ENCODE data around the gene SOX4.
"Not testable (repeated sequence)": the region's sequence is repeated elsewhere in the genome, so short reads cannot be mapped to it uniquely, and the experiment has no call there.

SOX4 gene

DNA sequence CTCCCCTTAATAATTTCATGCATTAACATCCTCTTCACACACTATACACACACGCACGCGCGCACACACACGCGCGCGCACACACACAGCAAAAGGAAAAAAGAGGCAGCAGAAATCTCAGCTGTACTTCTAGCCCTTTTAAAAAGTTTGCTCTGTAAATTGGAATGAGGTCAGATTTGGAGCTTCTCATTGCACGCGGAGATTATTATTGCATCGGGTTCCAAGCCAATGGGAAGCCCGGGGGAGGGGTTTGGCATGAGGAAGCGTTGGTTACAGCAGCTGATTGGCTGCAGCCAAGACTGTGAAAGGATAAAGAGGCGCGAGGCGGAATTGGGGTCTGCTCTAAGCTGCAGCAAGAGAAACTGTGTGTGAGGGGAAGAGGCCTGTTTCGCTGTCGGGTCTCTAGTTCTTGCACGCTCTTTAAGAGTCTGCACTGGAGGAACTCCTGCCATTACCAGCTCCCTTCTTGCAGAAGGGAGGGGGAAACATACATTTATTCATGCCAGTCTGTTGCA is at the start of gene SOX4:
Gene SOX4 (plus strand): TSS at position 340 of the 515 bp plus-strand sequence. CDS start 784 bp downstream, outside the sequence.
- peak in 57 of 58 donors; percentile 16 to 93 (median 82) for DNase-seq

DNA sequence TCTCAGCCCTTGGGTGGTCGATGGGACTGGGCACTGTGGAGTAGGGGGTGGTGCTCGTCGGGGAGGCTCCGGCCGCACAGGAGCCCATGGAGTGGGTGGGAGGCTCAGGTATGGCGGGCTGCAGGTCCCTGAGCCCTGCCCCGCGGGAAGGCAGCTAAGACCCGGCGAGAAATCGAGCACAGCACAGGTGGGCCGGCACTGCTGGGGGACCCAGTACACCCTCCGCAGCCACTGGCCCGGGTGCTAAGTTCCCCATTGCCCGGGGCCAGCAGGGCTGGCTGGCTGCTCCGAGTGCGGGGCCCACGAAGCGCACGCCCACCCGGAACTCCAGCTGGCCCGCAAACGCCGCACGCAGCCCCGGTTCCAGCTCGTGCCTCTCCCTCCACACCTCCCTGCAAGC is 41.3 kb upstream of the SOX4 start:
- DNase-seq = not testable (repeated sequence)

DNA sequence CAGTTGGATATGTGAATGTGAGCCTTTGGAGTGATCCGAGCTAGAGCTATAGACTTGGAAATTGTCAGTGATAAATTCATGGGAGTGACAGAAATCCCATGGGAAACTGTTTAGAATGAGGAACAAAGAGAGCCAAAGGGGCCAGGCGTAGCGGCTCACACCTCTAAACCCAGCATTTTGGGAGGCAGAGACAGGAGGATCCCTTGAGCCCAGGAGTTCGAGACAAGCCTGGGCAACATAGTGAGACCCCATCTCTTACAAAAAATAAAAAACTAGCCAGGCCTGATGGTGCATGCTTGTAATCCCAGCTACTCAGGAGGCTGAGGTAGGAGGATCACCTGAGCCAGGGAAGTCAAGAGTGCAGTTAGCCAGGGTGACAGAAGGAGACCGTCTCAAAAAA is 39.3 kb upstream of the SOX4 start:
- DNase-seq = no peak

DNA sequence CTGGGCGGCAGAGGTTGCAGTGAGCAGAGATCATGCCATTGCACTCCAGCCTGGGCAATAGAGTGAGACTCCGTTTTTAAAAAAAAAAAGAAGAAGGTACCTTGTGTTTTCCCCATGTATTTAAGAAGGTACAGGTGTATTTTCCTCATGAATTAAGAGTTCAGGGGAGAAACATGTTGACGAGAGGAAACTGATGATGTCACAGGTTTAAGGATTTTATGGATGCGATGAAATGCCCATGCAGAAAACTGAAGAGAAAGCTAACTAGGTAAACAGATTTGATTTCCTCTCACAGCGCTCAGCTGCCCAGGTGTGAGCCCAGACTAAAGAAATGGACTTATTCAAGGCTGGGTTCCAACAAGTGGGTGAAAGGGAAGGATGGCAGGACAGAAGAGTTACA is 38.4 kb upstream of the SOX4 start:
- DNase-seq = no peak

DNA sequence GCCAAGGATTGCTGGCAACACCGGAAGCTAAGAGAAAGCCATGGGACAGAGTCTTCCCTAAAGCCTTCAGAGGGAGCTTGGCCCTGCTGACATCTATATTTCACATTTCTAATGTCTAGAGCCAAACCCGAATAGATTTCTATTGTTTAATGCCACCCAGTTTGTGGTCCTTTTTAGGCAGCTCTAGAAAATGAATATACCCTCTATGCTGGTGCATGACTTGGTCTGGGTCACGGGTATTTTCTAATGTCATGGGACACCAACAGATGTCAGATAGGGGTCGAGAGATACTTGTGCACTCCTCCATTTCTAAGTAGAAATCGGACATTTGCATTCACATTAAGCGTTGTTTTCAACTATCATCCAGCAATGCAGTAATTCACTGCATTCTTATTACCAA is 37.0 kb upstream of the SOX4 start:
- no peak for DNase-seq

DNA sequence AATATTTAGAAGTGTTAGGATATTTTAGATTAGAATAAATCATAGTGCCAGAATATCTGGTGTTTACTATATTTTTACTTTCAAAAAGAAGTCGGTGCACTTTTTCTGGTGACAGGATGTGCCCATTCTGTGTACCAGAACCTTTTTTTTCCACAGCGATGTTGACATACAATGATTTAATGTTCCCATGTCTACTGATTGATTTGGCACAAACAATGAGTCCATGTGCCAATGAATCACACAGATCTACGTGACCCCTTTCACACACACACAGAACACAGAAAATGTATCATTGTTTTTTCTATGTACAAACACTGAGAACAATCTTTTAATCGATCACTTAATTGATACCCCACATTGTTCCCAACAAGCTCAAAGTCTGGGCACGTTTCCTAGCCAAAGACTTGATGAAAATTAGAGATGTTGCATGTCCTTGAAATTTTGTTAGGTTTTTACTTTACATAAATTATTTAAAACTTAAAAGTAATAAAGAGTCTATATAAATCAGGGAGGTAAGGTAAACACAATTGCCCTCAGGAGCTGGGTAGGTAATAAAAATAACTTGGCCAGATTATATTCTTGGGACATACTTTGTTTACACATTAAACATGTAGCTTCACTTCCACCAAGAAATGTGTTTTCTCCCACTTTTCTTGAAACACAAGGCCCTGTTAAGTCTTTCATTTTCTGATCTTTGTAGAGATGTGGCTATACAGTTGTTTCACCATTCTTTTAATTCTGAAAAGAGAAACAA is 36.4 kb upstream of the SOX4 start:
- no peak for DNase-seq

DNA sequence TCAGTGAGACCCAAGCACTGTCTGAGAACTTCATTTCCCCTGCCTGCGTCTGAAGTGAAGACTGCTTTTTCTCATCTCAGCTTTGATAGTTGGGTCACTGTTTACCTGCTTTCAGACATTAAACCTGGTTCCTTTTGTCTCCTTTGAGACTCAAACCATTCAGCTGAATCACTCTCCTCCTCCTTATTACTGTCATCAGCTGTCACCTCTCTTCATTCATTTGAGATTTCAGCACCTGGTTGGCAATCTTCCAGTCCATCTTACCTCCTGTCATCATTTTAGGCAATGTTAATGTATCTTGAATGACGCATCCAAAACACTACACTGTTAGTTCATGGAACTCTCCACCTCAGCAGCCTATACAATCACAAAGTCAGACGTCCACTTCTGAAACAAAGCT is 34.3 kb upstream of the SOX4 start:
- no peak for DNase-seq

DNA sequence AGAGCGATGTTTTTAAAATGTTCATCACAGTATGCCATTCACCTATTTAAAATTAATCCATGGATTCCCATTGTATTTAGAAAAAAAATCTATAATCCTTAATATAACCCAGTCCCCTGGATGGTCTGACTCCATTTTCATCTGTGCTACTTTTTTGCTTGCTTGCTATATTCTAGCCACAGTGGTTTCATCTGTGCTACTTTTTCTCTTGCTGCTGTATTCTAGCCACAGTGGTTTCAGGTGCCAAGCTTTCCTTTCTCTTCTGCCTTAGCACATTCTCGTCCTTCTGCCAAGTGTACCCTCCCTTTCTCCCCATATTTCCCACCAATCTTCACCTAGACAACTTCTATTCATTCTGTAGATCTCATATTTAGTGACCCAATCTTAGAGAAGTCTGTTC is 33.3 kb upstream of the SOX4 start:
- no peak for DNase-seq

DNA sequence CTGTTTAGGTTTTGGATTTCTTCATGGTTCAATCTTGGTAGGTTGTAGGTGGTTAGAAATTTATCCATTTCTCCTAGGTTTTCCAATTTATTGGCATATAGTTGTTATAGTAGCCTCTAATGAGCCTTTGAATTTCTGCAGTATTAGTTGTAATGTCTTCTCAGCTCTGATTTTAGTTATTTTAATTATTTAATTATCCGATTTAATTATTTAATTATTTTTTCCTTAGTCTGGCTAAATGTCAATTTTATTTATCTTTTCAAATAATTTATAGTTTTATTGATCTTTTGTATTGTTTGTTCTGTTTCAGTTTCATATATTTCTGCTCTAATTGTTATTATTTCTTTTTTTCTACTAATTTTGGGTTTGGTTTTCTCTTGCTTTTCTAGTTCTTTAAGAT is 28.1 kb upstream of the SOX4 start:
- no peak for DNase-seq

DNA sequence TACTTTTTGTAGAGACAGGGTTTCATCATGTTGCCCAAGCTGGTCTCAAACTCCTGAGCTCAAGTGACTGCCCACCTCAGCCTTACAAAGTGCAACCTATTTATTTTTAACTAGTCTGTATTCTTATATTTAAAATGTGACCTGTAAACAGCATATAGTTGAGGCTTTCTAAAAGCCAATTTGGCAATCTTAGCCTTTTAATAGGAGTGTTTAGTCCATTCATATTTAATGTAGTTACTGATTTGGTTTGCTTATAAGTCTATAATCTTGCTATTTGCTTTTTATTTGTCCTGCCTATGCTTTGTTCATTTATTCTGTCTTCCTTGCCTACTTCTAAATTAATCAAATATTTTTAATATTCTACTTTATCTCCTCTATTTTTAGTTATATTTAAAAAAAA is 15.0 kb upstream of the SOX4 start:
- DNase-seq = no peak

DNA sequence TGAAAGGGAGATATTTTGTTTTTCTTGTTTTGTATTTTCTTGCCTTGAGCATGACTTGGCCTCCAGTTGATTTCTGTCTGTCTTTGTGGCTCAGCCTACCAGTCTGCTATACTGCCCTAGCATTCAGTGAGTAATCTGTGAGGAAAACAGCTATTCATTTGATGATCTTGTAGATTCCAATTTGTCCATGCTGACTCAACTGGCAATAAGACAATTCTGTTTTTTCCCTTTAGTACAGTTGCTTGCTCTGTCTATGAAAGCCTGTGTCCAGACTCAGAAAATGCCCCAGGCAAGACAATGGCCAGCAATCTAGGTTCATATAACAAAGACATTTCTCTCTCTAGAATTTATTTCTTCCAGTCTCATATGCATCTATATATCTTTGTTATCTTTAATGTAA is 10.9 kb upstream of the SOX4 start:
- DNase-seq = no peak

DNA sequence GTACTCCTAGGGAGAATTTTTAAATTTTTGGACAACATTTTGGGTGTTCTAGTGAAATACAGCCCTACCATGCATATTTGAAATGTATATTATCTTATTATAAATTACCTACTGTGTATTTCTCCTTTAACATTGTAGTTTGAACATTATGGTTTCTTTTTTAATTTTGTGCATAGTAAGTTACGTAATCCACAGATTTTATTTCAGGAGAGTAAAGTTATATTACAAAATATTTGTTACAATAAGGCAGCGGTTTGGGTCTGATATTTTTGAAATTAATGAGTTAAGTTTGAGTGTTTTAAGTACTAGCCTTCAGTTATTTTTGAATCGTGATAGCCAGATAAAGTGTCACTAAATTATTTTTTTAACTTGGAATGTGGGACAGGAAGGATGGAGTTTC is 7.3 kb upstream of the SOX4 start:
- DNase-seq = no peak

DNA sequence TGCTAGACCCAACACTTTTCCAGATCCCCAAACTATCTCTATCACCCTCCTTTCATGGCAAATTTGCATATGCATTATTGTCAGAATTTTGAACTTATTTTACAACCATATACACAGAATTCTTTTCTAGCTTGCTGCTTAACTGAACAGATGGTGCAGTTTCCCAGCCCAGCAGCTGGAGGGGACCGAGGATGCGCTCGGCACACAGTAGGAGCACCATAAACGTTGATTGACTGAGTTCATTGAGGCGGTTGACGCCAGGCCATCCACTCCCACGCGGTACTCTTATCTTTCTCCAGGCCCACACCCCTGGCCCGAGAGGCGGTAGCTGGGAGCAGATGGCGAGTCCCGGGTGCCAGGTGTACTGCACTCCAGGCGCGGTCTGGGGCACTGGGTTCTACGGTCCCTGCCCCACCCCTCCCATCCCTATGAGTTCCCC is 6.8 kb upstream of the SOX4 start:
- DNase-seq = peak in 7 of 58 donors; percentile 5 to 76 (median 31)

DNA sequence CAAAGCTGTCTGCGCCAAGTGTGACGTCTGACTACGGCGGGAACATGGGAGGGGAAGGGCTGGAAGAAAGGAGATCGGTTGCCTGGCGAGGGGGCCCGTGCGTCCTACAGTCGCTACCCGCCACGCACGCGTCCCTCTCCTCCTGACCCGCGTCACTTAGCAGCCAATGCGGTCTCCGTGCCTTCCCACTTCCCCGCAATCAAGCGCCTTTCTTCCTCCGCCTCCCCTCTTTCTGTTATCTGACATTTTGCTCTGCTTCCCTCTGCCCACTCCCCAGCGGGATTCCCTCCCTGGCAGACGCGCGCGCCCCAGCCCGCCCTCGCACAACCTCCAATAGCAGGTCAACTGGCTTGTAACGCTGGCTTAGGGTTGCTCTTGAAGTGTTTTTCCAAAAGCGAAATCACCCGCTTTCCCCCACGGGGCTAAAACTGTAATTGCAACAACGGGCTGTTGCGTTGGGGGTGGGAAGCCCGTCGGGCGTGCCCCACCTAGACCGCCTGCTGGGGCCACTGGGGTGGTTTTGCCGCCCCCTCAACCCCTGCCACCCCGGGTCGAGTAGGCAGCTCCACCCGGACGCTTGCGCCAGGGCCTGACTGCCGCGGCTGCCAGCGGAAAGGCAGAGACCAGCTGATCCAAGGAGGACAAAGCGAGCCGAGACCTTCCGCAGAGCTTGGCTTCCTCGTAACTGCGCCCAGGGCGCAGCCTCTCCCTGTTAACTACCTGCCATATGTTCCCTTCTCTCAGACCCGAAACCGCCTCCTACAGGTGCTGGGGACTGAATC is 6.2 kb upstream of the SOX4 start:
- DNase-seq = peak in 46 of 58 donors; percentile 5 to 79 (median 47)

DNA sequence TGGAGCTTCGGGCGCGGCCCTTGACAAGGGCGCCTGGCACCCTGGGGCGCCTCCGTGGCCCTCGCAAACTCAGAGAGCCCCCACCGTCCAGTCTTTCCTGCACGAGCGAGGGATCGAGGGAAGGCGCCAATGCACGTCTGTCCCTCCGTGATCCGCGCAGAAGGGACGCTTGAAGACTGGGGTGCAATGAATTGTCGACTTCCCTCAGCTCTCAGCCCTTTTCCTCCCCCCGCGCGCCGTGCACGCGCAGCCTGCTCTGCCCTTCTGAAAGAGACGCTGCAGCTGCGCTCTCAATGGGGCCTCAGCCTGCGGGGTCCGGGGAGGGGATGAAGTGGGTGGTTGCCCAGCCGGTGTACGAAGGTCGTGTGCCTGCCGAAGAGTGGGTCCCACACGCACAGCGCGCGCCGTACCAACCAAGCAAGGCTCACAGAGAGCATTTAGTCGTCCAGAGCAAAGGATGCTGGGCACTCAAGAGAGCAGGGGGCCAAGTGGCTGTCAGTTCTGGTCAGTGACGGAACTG is 5.5 kb upstream of the SOX4 start:
- peak in 48 of 58 donors; percentile 18 to 86 (median 55) for DNase-seq

DNA sequence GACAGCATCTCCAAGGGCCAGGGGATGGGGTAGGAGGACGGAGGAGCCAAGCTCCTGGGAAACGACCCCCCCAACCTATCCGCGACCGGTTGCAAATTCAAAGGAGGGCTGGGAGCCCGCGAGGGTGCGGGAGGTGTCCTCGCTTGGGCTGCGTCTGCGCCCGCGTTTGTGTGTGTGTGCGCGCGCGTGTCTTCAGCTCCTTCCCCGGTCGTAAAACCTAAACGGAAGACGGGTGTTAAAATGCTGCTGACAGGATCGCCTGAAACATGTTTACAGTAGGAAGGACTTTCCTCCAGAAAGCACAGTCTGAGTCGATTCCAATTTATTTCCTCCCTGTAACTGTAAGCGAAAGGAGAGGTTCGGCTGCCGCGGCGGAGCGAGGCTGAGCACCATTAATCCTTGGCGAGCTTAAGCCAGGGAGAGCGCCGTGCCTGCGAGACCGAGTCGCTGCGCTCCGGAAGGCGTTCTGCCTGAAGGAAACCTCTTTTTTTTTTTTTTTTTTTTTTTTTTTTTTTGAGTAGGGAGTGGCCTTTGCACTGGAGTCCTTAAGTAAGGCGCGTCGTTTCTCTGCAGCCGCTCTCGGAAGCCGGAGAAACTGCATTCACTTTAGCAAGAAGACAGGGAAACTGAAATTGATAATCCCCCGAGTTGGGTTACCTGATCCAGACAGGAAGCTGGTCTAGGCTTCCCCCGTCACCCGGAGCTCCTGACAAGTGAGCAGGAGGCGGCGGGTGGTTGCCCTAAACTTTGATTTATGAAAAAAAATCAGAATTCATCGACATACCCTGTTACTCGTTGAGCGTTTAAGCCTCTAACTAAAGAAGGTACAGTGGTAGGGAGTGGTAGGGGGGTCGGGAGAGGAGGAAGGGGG is 4.8 kb upstream of the SOX4 start:
- DNase-seq = peak in 45 of 58 donors; percentile 13 to 86 (median 57)

DNA sequence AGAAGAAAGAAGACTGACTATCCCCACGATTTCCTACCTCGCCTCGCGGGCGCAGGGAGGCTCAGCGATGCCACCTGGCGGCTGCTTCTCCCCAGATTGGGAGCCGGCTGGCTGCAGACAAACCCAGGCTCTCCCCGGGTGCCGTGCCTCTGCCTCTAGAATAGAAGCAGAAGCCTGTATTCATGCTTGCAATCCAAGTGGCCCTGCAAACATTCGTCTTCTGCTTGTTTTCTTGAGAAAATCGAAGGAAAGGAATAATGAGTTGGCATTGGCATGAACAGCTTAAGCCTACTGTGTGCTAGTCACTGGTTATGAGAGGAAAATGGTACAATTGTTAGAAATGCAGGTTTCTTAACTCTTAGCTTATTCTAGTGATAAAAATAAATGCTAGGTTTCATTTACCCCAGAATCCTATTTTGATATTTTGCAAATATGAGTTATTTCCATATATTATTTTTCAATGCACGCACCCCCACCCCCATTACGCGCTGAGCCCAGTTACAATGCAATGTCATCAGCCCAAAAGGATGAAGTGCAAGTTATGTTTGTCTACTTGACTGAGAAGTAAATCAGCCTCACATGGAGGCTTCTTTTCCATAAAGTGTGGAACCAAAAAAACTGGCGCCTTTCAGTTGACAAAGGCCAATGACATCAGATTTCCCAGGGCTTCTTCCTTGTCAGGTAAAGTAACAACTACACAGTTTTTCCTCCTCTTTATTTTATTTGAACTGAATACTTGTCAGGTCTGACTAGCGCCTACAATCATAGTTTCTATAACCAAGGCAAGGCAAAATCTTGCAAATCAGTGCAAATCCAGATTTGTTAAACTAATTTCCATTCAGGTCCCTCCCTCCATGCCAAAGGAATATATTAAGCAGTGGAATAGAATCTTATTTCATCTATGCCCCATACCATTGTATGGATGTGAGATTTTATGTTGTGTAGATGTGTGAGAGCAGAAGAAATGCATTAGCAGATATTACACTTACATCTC is 3.9 kb upstream of the SOX4 start:
- peak in 56 of 58 donors; percentile 24 to 91 (median 74) for DNase-seq

DNA sequence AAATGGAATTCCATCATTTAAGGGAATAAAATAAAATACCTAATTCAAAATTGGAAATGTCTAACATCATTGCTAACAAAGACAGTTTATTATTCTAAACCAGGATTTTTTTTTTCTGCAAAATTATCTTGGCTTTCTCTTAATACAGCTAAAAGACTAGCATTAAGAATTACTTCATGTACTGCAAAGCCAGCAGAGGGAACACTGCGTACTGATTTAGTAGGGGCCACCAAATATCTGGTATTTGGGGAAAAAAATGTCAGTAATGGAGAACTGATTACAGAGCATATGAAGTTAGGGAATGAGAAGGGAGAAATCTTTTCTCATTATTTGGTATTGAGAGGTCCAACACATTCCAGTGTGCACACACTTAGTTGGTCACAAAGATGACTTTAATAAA is 3.2 kb upstream of the SOX4 start:
- no peak for DNase-seq

DNA sequence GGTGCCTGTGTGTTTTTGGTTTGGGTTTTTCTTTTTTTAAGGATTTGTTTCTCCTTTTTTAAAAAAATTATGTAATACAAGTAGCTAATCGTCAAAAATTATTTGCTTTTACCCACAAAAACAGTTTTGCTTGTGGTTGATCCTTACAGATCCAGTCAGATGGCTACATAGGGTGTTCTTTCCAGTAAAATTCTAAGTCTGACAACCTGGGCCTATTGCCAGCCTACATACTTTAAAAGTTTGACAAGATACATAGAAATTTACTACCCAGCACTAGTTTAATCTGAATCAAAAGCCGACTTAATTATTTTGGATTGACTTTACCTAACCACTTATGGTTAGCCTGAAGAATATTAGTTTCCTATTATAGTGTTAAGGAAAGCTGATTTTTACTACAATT is 2.1 kb upstream of the SOX4 start:
- no peak for DNase-seq

DNA sequence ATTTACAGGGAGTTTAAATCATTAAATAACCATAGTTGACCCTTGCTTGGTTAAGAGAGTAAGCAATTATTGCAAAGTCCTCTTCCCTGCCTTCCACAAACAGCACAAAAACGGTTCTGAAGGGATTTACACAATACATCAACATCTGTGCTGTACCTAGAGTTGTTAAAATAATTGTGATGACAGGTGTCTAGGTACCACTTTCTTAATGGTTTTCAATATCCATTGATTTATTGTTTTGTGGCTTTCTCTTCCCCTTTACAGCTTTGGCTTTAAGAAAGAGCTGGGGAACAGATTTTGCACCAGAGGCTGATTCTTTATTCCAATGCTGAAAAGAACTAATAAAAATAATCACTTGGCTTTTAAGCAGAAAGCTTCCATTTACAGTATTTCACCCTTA is 598 bp upstream of the SOX4 start:
- DNase-seq = no peak
